SH-SY5Y (cell line): ENCODE results near the gene CROCC2.

Experiments
- GATA2 ChIP-seq: IDR thresholded peaks from 2 replicates; pipeline ENCODE4 v1.6.1; 2011; ENCODE audit warnings: mild to moderate bottlenecking, low read depth, low read length
- GATA3 ChIP-seq: IDR thresholded peaks from 2 replicates; pipeline ENCODE4 v1.6.1; 2011; ENCODE audit warnings: low read depth, mild to moderate bottlenecking, low read length, moderate library complexity

DNA sequence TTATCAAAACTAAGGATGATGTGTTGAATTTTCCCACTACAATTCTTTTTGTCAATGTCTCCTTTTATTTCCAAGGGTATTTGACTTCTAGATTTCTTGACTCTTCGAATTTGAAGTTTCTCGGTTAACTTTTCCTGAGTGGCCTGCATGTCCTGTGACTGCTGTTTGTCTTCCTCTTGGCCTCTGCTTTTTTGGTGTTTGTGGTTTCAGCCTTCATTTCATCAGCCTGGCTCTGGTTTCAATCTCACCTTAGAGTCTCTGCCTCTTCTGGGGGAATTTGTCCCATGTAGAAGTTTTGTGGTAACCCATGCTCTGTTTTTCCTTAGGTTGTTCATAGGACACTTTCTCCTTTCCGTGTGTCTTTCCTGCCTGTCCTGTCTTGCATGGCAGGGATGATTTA lies 64.0 kb downstream of the CROCC2 start:
- TF ChIP-seq GATA2 (no peak), GATA3 (no peak)
